ENCODE data around the gene ARHGEF33.

DNA sequence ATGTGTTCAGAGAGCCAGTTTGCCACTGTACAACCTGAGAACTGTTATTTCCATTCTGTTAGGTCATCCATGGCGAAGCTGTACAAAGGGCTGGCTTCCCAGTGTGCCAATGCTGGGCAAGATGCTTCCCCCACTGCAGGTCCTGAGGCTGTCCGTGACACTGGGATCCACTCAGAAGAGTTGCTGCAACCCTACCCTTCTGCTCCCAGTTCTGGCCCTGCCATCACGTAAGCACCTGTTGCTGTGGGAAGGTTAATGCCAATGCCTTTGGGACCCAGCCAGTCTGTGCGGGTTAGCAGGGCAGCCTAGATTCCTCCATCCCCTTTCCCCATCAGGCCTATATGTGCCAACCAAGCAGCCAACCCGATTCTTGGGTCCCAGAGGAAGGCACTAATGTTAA lies 68.3 kb downstream of the ARHGEF33 start:
- no peak for TF ChIP-seq CTCF (IDR thresholded peaks at IDR 0.05)
- TF ChIP-seq TCF7L2 (IDR thresholded peaks at IDR 0.05; ENCODE audit: low read depth, low read length): no peak
- no peak for TF ChIP-seq SIN3A (IDR thresholded peaks at IDR 0.05; ENCODE audit: borderline replicate concordance, insufficient read depth, low read depth, low read length)
